IgD-negative memory B cell (primary cell): ENCODE data around the gene GLIS1. TPM values are rescaled to one million over a fixed set of nuclear protein-coding genes. Genes with fewer than 3 reads are reported as not detected.

Experiments used
- H3K27ac Mint-ChIP-seq, 3 donors: one replicate each; pipeline ENCODE4 v1.8.0; 2020 to 2022; ENCODE audit warnings: mild to moderate bottlenecking in 3 of 3, mixed read lengths in 3 of 3, moderate library complexity in 1 of 3
- H3K27me3 Mint-ChIP-seq: one replicate; pipeline ENCODE4 v1.8.0; 2021; ENCODE audit warnings: mixed read lengths
- H3K36me3 Mint-ChIP-seq: one replicate; pipeline ENCODE4 v1.8.0; 2020; ENCODE audit warnings: mild to moderate bottlenecking, mixed read lengths
- H3K4me1 Mint-ChIP-seq, 3 donors: one replicate each; pipeline ENCODE4 v1.8.0; 2020 to 2022; ENCODE audit warnings: mixed read lengths in 3 of 3, mild to moderate bottlenecking in 1 of 3
- H3K4me3 Mint-ChIP-seq, 4 donors: one replicate each; pipeline ENCODE4 v1.8.0; 2020 to 2022; ENCODE audit warnings: mild to moderate bottlenecking in 4 of 4, mixed read lengths in 4 of 4, moderate library complexity in 3 of 4
- H3K9me3 Mint-ChIP-seq, 3 donors: one replicate each; pipeline ENCODE4 v1.8.0; 2020 to 2021; ENCODE audit warnings: mixed read lengths in 3 of 3, mild to moderate bottlenecking in 1 of 3
- polyA plus RNA-seq: library from polyadenylated mRNA; unstranded; fragments of 300-500 nt; fragmentation: Illumina TruSeq; gene quantifications from one replicate; pipeline ENCODE4 v1.2.3, GENCODE V29; 2021

GLIS1 gene
- polyA plus RNA-seq, 1 donor from 2014 or later = not detected

DNA sequence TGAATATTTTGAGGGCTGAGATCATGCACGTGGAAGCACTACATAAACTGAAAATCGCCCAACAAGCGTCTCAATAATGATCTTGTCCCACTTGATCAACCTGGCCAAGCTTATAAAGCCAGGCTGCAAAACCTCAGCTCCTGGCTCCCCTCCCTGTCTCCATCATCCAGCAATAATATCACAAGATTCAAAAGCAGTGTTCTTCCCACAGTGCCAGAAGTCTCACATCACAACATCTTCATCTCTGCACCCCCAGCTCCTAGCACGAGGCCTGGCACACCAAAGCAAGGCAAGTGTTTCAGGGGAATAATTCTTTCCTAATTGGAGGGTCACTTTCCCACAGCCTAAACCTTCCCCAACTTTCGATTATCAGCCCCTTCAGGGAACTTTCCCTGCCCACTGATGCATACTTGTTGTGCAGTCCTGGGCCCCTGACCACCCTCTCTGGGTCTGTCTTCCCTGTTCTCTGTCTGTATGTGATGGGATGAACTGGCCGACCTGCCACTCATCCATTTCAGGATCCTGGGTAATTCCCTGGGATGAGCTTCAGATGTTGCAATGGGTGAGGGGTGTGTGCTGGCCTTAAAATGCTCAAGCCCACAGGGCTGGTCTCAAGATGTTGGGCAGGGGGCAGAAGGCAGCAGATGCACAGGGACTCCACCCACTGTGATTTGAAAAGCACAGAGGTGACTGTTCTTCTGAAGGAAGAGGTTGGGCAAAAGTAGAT is 150.7 kb downstream of the GLIS1 start:
- H3K9me3 Mint-ChIP-seq = no peaks in the 10 kb centered on the region
- no peak overlapping the region for H3K4me3 Mint-ChIP-seq
- peaks cover 7% of the 10 kb centered on the region for H3K27me3 Mint-ChIP-seq
- H3K27ac Mint-ChIP-seq = no peak overlapping the region
- H3K36me3 Mint-ChIP-seq = no peaks in the 10 kb centered on the region
- H3K4me1 Mint-ChIP-seq = no peaks in the 10 kb centered on the region

DNA sequence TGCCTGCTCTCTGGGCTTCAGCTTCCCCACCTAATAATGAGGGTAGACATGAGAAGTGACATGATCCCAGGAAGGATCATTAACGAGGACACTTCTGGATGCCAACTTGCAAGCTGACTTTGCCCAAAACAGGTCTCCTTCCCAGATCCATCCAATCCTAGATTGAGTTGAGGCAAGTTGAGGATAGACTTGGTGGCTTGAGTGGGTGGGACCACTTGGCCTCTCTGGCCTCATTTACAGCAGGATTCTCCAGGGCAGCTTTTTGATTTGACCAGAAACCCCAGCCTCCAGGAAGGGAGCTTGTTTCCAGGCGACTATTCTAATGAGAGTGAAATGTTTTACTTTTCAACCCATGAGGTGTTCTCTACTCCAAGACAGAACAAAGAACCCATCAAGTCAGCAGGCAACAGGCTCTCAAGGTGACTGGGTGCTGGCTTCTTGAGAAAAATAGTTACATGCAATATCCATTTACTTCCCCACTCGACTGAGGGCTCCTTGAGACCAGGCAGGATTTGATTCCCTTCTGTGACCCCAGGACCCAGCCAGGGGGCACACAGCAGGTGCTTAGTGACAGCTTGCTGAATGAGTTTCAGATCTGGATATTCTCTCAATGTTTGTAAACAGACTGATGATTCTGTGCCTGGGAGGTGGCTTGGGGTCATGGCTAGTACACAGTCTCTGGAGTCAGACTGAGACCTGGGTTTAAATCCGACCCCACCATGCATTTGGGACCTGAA is 151.5 kb downstream of the GLIS1 start:
- Mint-ChIP-seq H3K27ac (no peak overlapping the region), H3K9me3 (no peaks in the 10 kb centered on the region), H3K27me3 (peaks cover 3% of the 10 kb centered on the region), H3K36me3 (no peaks in the 10 kb centered on the region), H3K4me3 (no peak overlapping the region), H3K4me1 (no peaks in the 10 kb centered on the region)

DNA sequence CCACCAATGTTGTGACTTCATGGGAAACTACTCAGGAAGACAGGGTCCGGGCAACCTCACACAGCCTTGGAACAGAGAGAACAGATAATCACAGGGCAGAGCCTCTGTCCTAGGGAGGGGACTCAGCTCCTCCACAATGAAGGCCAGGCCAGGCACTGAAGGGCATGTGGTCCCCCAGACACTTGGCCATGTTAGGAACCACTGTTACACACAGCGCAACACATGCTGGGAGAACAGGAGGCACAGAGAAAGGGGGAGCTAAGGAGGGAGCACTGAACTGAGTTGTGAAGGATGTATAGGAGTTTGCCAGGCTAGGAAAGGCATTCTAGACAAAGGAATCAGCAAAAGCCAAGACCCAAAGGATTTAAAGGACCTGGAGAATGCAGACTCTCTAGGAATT is 152.2 kb downstream of the GLIS1 start:
- no peaks in the 10 kb centered on the region for H3K36me3 Mint-ChIP-seq
- H3K27me3 Mint-ChIP-seq = peaks cover 3% of the 10 kb centered on the region
- H3K4me1 Mint-ChIP-seq = no peaks in the 10 kb centered on the region
- H3K4me3 Mint-ChIP-seq = peak overlapping the region in 1 of 4 donors; percentile 4
- H3K9me3 Mint-ChIP-seq = no peaks in the 10 kb centered on the region
- H3K27ac Mint-ChIP-seq = peak overlapping the region in 1 of 3 donors; percentile 36

DNA sequence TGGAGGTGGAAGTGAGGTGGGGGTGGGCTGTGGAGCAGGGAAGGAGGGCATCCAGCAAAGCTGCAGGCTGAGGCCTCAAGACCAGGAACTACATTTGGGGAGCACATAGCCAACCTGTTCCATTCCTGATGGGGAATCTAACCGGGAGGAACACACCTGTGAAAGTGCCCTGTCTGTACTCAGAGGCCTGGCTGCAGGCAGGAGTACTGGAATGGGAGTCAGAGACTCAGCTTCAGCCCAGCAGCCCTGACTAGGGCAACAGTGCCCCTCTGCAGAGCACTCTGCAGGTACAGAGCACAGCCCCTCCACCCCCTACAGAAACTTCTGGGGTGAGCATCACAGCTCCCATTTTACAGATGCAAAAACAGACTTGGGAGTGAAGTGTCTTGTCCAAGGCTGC is 153.4 kb downstream of the GLIS1 start:
- peak overlapping the region in 1 of 3 donors; percentile 88 for H3K27ac Mint-ChIP-seq
- H3K4me3 Mint-ChIP-seq = no peak overlapping the region
- H3K27me3 Mint-ChIP-seq = peaks cover 3% of the 10 kb centered on the region
- H3K4me1 Mint-ChIP-seq = no peaks in the 10 kb centered on the region
- no peaks in the 10 kb centered on the region for H3K36me3 Mint-ChIP-seq
- no peaks in the 10 kb centered on the region for H3K9me3 Mint-ChIP-seq

DNA sequence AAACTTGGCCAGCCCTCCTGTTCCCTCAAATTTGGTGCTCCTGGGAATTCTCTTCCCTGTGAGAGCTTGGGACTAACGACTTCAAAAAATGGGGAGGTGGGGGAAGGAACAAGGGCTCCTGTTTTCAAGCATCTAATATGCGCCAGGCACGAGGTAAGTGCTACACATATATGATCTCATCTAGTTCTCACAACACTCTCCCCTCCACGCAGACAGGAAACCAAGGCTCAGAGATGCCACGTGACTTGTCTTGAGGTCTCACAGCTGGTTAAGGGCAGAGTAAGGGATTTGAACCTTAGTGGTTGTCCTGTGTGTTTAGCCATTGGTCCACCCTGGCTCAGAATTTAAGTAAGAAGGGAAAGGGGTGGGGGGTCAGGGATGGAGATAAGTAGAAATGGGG is 153.8 kb downstream of the GLIS1 start:
- Mint-ChIP-seq H3K27me3 (peaks cover 3% of the 10 kb centered on the region), H3K4me1 (no peaks in the 10 kb centered on the region), H3K36me3 (no peaks in the 10 kb centered on the region), H3K27ac (peak overlapping the region in 1 of 3 donors; percentile 88), H3K4me3 (no peak overlapping the region), H3K9me3 (no peaks in the 10 kb centered on the region)

DNA sequence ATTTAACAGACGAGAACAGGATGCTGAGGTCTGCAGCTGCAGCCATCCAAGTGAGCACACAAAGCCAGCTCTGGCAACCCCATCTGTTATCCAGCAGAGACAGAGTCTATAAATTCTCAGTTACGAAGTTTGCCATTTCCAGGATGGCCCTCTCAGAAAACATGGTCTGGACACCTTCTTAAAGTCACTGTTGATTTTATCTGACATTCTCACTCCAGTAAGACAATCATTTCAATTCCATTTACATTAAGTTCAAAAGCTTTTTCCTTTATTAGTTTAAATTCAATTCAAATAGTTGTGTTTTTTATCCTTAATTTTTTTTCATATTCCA is 154.2 kb downstream of the GLIS1 start:
- peak overlapping the region in 1 of 4 donors; percentile 14 for H3K4me3 Mint-ChIP-seq
- H3K9me3 Mint-ChIP-seq = no peaks in the 10 kb centered on the region
- H3K36me3 Mint-ChIP-seq = no peaks in the 10 kb centered on the region
- H3K27ac Mint-ChIP-seq = peak overlapping the region in 1 of 3 donors; percentile 88
- H3K27me3 Mint-ChIP-seq = peaks cover 3% of the 10 kb centered on the region
- no peaks in the 10 kb centered on the region for H3K4me1 Mint-ChIP-seq

DNA sequence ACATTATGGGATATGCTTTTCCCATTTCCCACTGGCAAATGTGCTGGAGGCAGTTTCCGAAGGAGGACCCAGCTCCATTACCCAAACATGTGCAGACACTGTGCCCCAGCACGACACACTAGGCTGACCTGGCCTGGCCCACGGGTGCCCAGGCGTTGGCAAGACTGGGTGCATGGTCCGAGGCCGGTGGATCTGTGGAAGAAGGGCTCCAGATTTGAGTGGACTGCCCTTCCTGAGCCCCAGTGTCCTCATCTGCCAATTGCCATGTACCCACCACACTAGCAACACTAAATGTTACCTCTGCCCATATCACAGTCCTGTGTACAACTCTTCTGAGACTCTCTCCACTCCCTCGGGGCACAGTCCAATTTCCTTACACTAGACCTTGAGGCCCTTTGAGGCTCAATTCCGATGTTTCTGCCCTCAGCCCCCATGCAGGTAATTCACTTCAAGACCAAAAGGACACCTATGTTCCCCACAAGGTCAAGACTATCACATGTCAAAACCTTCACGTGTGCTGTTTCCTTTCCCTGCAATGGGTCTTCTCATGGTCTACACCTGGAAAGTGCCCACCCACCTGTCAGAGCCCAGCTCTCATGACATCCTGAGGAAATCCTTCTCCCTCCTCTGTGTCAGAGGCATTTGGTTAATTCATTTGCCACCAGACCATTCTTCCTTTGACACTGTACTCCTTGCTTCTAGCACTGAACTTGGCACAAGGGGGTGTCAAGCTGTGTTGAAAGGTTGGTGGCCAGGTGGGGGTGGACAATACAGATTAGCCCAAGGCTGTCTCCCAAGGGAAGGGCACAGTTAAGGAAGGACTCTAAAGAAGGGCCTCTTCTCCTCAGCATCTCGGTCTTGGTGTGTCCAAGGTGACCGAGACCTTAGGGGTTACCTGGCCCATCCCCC is 154.8 kb downstream of the GLIS1 start:
- Mint-ChIP-seq H3K36me3 (no peaks in the 10 kb centered on the region), H3K27ac (no peak overlapping the region), H3K9me3 (no peaks in the 10 kb centered on the region), H3K4me3 (peak overlapping the region in 1 of 4 donors; percentile 14), H3K27me3 (peaks cover 3% of the 10 kb centered on the region), H3K4me1 (no peaks in the 10 kb centered on the region)

DNA sequence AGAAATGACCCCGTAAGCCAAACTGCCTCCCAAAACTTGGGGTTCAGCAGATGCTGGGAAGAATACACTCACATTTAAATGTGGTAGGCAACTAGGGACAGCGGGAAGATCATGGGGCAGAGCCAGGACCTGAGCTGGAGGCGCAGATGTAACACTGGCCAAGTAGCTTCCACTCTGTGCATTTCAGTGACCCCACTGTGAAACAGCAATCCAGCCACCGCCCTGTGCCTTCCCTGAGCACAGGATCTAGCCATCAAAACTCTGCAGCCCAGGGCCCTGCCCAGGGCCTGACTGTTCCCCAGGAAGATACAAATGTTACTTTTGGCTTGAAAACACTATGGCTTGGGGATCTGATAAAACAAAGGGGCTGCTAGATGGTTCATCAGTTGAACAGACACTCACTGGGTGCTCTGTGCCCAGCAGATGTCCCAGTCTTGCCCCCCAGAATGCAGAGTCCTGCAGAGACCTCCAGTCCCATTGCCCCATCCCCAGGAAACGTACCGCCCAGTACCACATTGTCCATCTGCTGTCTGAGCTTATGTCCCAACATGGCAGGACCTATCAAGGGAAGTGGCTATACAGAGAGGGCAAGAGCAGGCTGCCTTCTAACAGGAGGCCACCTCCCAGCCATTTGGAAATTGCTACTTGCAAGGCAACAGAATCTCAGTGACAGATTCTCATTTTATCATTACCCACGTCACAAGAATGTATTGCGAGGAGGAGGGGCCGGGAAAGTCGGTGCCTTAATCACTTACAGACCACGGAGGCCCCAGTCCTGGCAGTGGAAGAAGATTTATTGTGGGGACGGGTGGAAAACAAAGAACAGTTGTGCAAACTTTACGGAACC is 155.7 kb downstream of the GLIS1 start:
- H3K27me3 Mint-ChIP-seq = peaks cover 6% of the 10 kb centered on the region

DNA sequence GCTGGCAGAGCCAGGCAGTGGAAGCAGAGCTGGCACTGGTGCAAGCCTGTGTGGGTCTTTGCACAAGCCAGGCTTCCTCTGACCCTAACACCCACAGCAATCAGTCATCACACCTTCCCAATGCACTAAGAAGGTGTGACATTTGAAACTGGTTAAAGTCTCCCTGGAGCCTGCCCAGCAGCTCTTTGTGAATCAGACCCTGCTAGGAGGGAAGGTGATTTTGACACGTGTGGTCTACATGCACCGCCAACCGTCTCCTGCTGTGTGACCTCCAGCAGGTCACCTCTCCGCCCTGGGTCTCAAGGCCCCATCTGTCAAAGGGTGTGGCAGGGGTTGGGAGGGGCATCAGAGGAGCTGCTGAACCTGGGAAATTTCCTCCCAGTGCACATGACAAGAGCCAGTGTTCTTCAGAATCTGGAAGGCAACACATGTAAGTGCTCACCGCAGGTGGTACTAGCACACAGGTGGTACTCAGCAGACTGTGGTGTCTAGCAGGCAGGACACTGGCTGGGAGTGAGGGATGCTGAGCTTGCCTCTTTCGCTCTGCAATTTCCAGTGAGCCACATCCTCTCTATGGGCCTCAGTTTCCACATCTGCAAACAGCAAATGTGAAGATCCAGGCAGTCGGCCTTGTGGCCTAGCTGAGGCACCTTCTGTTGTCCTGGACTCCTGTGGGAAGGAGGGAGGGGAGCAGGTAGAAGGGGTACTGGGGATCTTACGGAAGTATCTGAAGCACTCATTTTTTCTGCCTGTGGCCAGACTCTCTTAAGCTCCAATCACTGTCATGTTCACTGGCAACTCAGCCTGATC is 156.5 kb downstream of the GLIS1 start:
- H3K9me3 Mint-ChIP-seq = no peaks in the 10 kb centered on the region
- H3K27ac Mint-ChIP-seq = no peak overlapping the region
- no peaks in the 10 kb centered on the region for H3K36me3 Mint-ChIP-seq
- peak overlapping the region in 1 of 4 donors; percentile 61 for H3K4me3 Mint-ChIP-seq
- H3K4me1 Mint-ChIP-seq = no peaks in the 10 kb centered on the region
- H3K27me3 Mint-ChIP-seq = peaks cover 8% of the 10 kb centered on the region

More for the DNA sequence above, 155.7 kb downstream of the GLIS1 start:
- Mint-ChIP-seq H3K4me3 (peak overlapping the region in 1 of 4 donors; percentile 50), H3K36me3 (no peaks in the 10 kb centered on the region), H3K9me3 (no peaks in the 10 kb centered on the region), H3K27ac (no peak overlapping the region), H3K4me1 (no peaks in the 10 kb centered on the region)

DNA sequence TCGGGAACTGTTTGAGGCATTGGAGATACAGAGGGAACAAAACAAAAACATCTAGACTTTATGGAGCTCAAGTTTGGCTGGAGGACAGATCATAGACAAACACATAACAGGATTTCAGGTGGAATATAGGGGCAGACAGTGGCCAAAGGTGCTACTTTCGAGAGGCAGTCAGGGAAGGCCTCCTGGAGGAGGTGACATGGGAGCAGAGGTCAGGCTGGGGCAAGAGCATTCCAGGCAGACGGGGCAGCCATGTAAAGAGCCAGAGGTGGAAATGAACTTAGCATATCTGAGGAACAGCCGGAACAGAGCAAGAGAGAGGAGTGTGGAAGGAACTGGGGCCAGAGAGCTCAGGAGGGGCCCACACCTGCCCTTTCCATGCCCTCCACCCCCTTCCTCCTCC is 157.5 kb downstream of the GLIS1 start:
- Mint-ChIP-seq H3K27ac (no peak overlapping the region), H3K36me3 (no peaks in the 10 kb centered on the region), H3K27me3 (peaks cover 8% of the 10 kb centered on the region), H3K9me3 (no peaks in the 10 kb centered on the region), H3K4me3 (no peak overlapping the region), H3K4me1 (no peaks in the 10 kb centered on the region)

DNA sequence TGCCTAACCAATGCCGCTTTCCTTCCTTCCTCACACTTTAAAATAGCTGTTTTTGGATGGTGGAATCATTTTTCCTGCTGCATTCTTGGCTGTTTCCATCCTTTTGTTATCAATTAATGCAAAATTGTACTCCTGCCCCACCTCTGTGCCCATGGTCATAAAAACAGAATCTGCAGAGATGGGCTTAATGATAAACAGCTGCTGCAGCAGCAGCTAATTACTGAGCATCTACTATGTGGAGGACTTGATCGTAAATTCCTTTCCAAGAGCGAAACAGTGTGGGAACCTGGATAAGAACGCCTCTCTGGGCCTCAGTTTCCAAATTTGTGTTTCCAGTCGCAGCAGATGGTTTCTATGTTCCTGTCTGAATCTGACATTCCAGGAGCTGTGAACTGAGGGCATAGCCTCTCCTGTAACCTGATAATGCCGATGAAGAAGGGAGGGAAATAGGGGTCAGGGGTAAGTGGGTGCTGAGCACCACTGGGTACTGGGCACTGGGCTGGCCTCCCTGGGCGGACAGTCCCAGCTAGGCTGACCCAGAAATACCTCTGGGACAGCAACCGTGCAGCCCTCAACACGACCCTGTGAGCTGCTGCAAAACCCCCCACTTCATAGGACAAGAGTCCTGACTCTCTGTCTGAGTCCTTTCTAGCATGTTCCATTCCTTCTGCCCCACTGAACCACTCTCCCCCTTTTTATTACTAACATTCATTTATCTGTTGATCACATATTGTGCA is 158.1 kb downstream of the GLIS1 start:
- Mint-ChIP-seq H3K4me1 (no peaks in the 10 kb centered on the region), H3K27ac (no peak overlapping the region), H3K36me3 (no peaks in the 10 kb centered on the region), H3K4me3 (no peak overlapping the region), H3K9me3 (no peaks in the 10 kb centered on the region), H3K27me3 (peaks cover 8% of the 10 kb centered on the region)

DNA sequence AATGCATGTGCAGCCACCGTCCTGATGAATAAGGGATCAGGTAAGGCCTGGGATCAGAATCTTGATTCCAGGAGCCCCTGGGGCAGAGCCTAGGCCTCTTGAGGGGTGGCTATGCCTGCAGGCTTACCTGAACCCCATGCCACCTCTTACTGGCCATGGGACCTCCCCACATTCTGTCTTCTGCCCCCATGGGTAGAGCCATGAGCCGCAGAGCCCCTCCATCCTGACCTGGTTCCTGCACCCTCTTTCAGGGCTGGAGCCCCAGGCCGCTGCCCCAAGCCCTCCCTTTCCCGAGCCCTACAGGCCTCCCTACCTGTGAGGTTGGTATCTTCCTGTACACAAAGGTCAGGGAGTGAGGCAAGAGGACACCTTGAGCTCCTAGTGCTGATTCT is 159.0 kb downstream of the GLIS1 start:
- H3K4me3 Mint-ChIP-seq = no peak overlapping the region
- H3K4me1 Mint-ChIP-seq = no peaks in the 10 kb centered on the region
- H3K36me3 Mint-ChIP-seq = no peaks in the 10 kb centered on the region
- H3K27me3 Mint-ChIP-seq = peaks cover 8% of the 10 kb centered on the region
- H3K9me3 Mint-ChIP-seq = no peaks in the 10 kb centered on the region
- no peak overlapping the region for H3K27ac Mint-ChIP-seq

DNA sequence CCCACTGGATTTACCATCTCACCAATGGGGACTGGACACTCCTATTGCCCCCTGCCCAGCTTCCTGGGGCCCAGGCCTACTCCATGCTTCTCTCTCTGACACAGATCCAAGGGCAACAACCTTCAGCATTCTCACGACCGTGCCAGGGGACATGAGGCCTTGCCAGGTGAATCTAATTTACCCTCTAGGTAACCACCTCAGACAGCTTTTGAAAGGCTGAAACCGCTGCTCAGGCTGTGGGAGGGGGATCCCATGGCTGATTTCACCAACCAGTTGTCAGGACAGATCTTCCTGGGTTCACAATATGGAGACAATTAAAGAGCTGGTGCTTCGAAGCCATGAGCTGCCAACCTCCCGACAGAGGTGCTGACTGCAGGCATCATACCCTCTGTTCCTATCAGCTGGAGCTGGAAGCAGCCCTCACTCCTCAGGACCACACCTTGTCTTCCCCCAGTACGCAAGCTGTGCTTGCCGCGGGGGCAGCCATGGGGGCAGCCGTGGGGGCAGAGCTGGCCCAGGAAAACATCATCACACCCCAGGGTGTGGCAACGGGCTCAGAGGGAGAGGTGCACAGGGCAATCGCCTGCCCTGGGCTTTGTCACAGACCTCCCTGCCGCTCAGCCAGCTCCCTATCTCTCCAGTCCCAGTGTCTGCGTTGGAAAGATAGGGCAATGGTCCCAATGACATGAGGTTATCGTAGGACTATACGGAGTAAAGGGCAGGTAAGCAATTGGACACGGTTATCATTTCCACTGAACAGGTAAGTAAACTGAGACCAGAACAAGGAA is 159.5 kb downstream of the GLIS1 start:
- no peaks in the 10 kb centered on the region for H3K36me3 Mint-ChIP-seq
- peaks cover 8% of the 10 kb centered on the region for H3K27me3 Mint-ChIP-seq
- H3K9me3 Mint-ChIP-seq = no peaks in the 10 kb centered on the region
- no peaks in the 10 kb centered on the region for H3K4me1 Mint-ChIP-seq
- no peak overlapping the region for H3K27ac Mint-ChIP-seq
- H3K4me3 Mint-ChIP-seq = no peak overlapping the region
